Parathyroid adenoma (tissue), 2 donors: ENCODE data around the gene FGD2.

Experiments
- H2AFZ ChIP-seq: fragments of 300-600 bp; sonication (generic); one replicate; pipeline ENCODE4 v1.7.0; 2017; ENCODE audit warnings: antibody characterized with exemption, mild to moderate bottlenecking
- H3K27ac ChIP-seq: fragments of 300-600 bp; sonication (generic); one replicate; pipeline ENCODE4 v1.7.0; 2017
- H3K27me3 ChIP-seq: fragments of 300-600 bp; sonication (generic); one replicate; pipeline ENCODE4 v1.7.0; 2017; ENCODE audit warnings: low read length; ENCODE audit not compliant: control insufficient read depth, insufficient read depth
- H3K36me3 ChIP-seq: fragments of 300-600 bp; sonication (generic); one replicate; pipeline ENCODE4 v1.7.0; 2017; ENCODE audit warnings: low read length; ENCODE audit not compliant: control insufficient read depth, insufficient read depth
- H3K4me1 ChIP-seq: fragments of 300-600 bp; sonication (generic); one replicate; pipeline ENCODE4 v1.7.0; 2017; ENCODE audit warnings: control low read depth
- H3K4me2 ChIP-seq: fragments of 300-600 bp; sonication (generic); one replicate; pipeline ENCODE4 v1.7.0; 2017; ENCODE audit warnings: low read length
- H3K4me3 ChIP-seq: fragments of 300-600 bp; sonication (generic); one replicate; pipeline ENCODE4 v1.7.0; 2017; ENCODE audit warnings: low read depth, low read length
- H3K79me2 ChIP-seq: fragments of 300-600 bp; sonication (generic); one replicate; pipeline ENCODE4 v1.7.0; 2017; ENCODE audit warnings: control low read depth
- H3K9ac ChIP-seq: fragments of 300-600 bp; sonication (generic); one replicate; pipeline ENCODE4 v1.7.0; 2017; ENCODE audit warnings: mild to moderate bottlenecking
- H3K9me3 ChIP-seq: fragments of 300-600 bp; sonication (generic); one replicate; pipeline ENCODE4 v1.7.0; 2017; ENCODE audit warnings: low read length; ENCODE audit not compliant: control insufficient read depth
- TF ChIP-seq, protein P1 (sequence below): fragments of 300-600 bp; sonication (generic); IDR thresholded peaks from one replicate; pipeline ENCODE4 v1.7.0; 2017; ENCODE audit warnings: antibody characterized with exemption, mild to moderate bottlenecking
- donor health status: primary hyperparathyroidism.

Gene FGD2

DNA sequence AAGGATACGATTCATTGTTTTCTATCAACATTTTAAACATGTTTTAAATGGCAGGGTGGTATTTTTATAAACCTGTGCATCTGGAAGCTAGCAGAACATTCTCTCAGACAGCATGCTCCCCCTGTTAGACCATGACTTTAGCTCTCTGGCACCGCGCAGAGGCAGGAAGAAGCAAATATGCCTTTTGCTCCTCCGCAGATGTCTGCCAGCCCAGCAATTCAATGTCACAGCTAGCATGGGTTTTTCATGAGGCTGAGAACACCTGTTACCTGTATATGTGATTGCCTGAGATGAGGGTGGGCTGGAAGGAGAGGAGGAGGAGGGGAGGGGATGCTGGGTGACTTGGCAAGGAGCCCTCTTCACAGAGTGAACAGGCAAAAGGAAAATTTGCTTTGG is 26.1 kb upstream of the FGD2 start:
- TF ChIP-seq, protein P1, sequence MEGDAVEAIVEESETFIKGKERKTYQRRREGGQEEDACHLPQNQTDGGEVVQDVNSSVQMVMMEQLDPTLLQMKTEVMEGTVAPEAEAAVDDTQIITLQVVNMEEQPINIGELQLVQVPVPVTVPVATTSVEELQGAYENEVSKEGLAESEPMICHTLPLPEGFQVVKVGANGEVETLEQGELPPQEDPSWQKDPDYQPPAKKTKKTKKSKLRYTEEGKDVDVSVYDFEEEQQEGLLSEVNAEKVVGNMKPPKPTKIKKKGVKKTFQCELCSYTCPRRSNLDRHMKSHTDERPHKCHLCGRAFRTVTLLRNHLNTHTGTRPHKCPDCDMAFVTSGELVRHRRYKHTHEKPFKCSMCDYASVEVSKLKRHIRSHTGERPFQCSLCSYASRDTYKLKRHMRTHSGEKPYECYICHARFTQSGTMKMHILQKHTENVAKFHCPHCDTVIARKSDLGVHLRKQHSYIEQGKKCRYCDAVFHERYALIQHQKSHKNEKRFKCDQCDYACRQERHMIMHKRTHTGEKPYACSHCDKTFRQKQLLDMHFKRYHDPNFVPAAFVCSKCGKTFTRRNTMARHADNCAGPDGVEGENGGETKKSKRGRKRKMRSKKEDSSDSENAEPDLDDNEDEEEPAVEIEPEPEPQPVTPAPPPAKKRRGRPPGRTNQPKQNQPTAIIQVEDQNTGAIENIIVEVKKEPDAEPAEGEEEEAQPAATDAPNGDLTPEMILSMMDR = peak; percentile 55
- H3K36me3 ChIP-seq = no peaks in the 10 kb centered on the region
- H3K79me2 ChIP-seq = peaks cover 51% of the 10 kb centered on the region
- no peak overlapping the region for H3K4me2 ChIP-seq
- no peak overlapping the region for H2AFZ ChIP-seq
- H3K27me3 ChIP-seq = no peaks in the 10 kb centered on the region
- no peak overlapping the region for H3K4me3 ChIP-seq
- no peaks in the 10 kb centered on the region for H3K9me3 ChIP-seq
- peaks cover 35% of the 10 kb centered on the region for H3K4me1 ChIP-seq
- H3K27ac ChIP-seq = no peak overlapping the region
- no peak overlapping the region for H3K9ac ChIP-seq

GRCh38 chr6:36980129-36980528 is 25.3 kb upstream of the FGD2 start:
- H3K4me3 ChIP-seq = no peak overlapping the region
- H3K79me2 ChIP-seq = peaks cover 59% of the 10 kb centered on the region
- no peak overlapping the region for H2AFZ ChIP-seq
- peaks cover 36% of the 10 kb centered on the region for H3K4me1 ChIP-seq
- H3K9ac ChIP-seq = no peak overlapping the region
- H3K9me3 ChIP-seq = no peaks in the 10 kb centered on the region
- H3K27ac ChIP-seq = peak overlapping the region; percentile 43
- no peaks in the 10 kb centered on the region for H3K36me3 ChIP-seq
- no peaks in the 10 kb centered on the region for H3K27me3 ChIP-seq
- peak overlapping the region; percentile 50 for H3K4me2 ChIP-seq
- TF ChIP-seq, protein P1 = no peak

GRCh38 chr6:36980876-36981619 is 24.4 kb upstream of the FGD2 start:
- H3K4me3 ChIP-seq = no peak overlapping the region

DNA sequence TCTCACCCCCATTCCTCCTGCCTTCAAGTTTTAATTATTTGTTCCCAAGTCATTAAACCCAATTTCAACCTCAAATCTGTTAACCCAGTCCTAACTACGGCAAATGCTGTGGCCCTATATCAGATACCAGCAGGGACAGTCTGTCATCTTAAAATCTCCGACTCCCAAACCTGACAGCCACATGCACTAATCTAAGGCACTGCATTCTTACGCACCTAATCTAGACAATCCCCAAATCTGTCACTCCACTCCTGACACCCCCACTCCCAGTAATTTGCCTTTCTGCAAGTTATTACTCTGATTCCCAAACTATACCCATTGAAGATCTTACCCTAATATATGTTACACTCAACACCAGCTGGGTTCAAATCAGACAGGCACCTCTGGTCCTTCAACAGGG is 21.9 kb upstream of the FGD2 start:
- no peak overlapping the region for H3K4me2 ChIP-seq
- peaks cover 52% of the 10 kb centered on the region for H3K79me2 ChIP-seq
- H3K4me3 ChIP-seq = no peak overlapping the region
- H3K4me1 ChIP-seq = peaks cover 41% of the 10 kb centered on the region
- H3K9ac ChIP-seq = no peak overlapping the region
- H3K36me3 ChIP-seq = no peaks in the 10 kb centered on the region
- H3K9me3 ChIP-seq = no peaks in the 10 kb centered on the region
- no peak overlapping the region for H2AFZ ChIP-seq
- peak overlapping the region; percentile 89 for H3K27ac ChIP-seq
- no peaks in the 10 kb centered on the region for H3K27me3 ChIP-seq
- TF ChIP-seq, protein P1 = no peak

More at GRCh38 chr6:36980876-36981619, 24.4 kb upstream of the FGD2 start:
- Histone ChIP-seq H3K36me3 (no peaks in the 10 kb centered on the region), H3K9ac (no peak overlapping the region), H3K9me3 (no peaks in the 10 kb centered on the region), H2AFZ (no peak overlapping the region), H3K27ac (peak overlapping the region; percentile 43), H3K79me2 (peaks cover 63% of the 10 kb centered on the region), H3K4me2 (peak overlapping the region; percentile 50), H3K4me1 (peaks cover 36% of the 10 kb centered on the region), H3K27me3 (no peaks in the 10 kb centered on the region)
- TF ChIP-seq, protein P1 = no peak
